ENCODE results near the gene ZFHX2. TPM values are rescaled to one million over a fixed set of nuclear protein-coding genes. Genes with fewer than 3 reads are reported as not detected.
A peak's percentile ranks its signal among the peaks of the same experiment; 100 is the strongest.

ZFHX2 gene
- total and polyA plus RNA-seq, 2 of the 13 experiments (the other 11 are each of a cell fraction or from before 2014, with no cell fraction given) = 0.17 to 0.44 TPM

DNA sequence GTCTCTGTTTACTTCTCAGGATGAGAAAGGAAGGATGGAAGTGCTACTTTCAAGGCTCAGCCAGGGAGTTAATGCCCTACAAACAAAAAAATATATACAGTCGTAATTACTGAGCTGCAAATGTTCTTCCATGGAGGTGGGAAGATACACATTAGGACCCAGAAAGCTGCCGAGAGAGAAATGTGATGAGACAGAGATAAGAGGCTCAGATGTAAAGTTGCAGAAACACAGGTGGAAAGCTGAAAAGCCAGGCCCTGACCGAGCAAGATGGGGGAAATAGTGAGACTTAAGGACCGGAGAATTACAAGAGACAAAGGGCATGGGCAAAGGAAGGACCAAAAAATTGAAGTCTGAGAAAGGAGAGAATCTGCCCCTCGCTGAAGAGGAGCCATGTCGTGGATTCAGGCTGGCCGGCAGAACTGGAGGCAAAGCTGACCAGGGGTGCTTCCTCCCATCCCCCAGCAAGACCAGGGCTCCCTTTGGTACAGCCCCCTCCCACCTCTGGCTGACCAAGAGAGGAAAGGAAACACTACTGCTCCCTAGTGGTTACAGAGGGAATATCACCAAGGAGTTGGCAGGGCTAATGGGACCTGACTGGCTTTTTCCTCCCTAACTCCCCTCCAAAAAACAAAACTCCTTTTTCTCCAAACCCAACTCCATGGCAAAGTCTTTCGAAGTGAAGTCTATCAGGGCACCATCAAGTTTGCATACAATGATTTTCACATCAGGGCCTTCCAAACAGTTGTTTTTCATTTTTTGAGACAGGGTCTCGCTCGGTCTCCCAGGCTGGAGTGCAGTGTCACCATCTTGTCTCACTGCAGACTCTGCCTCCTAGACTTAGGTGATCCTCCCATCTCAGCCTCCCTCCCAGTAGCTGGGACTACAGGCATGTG, 12.1 kb downstream of the ZFHX2 start (continued):
- TF ChIP-seq, protein P1, sequence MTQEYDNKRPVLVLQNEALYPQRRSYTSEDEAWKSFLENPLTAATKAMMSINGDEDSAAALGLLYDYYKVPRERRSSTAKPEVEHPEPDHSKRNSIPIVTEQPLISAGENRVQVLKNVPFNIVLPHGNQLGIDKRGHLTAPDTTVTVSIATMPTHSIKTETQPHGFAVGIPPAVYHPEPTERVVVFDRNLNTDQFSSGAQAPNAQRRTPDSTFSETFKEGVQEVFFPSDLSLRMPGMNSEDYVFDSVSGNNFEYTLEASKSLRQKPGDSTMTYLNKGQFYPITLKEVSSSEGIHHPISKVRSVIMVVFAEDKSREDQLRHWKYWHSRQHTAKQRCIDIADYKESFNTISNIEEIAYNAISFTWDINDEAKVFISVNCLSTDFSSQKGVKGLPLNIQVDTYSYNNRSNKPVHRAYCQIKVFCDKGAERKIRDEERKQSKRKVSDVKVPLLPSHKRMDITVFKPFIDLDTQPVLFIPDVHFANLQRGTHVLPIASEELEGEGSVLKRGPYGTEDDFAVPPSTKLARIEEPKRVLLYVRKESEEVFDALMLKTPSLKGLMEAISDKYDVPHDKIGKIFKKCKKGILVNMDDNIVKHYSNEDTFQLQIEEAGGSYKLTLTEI (CRISPR knock-in tag; conservative IDR thresholded peaks at IDR 0.05) = no peak
- TF ChIP-seq SNRNP70 (IDR thresholded peaks at IDR 0.05; ENCODE audit: low read depth, low read length) = no peak
- TF ChIP-seq ZNF350 (CRISPR knock-in tag; IDR thresholded peaks at IDR 0.05; ENCODE audit: borderline replicate concordance, low read depth) = peak; percentile 41; the same call in 1 of the 2 replicates
- TF ChIP-seq, protein P2, sequence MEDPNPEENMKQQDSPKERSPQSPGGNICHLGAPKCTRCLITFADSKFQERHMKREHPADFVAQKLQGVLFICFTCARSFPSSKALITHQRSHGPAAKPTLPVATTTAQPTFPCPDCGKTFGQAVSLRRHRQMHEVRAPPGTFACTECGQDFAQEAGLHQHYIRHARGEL (CRISPR knock-in tag; IDR thresholded peaks at IDR 0.05) = no peak
- TF ChIP-seq, protein P3, sequence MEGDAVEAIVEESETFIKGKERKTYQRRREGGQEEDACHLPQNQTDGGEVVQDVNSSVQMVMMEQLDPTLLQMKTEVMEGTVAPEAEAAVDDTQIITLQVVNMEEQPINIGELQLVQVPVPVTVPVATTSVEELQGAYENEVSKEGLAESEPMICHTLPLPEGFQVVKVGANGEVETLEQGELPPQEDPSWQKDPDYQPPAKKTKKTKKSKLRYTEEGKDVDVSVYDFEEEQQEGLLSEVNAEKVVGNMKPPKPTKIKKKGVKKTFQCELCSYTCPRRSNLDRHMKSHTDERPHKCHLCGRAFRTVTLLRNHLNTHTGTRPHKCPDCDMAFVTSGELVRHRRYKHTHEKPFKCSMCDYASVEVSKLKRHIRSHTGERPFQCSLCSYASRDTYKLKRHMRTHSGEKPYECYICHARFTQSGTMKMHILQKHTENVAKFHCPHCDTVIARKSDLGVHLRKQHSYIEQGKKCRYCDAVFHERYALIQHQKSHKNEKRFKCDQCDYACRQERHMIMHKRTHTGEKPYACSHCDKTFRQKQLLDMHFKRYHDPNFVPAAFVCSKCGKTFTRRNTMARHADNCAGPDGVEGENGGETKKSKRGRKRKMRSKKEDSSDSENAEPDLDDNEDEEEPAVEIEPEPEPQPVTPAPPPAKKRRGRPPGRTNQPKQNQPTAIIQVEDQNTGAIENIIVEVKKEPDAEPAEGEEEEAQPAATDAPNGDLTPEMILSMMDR (CRISPR knock-in tag; IDR thresholded peaks at IDR 0.05) = peak; percentile 96
- TF ChIP-seq RBAK (CRISPR knock-in tag; IDR thresholded peaks at IDR 0.05) = no peak
- TF ChIP-seq, protein P4, sequence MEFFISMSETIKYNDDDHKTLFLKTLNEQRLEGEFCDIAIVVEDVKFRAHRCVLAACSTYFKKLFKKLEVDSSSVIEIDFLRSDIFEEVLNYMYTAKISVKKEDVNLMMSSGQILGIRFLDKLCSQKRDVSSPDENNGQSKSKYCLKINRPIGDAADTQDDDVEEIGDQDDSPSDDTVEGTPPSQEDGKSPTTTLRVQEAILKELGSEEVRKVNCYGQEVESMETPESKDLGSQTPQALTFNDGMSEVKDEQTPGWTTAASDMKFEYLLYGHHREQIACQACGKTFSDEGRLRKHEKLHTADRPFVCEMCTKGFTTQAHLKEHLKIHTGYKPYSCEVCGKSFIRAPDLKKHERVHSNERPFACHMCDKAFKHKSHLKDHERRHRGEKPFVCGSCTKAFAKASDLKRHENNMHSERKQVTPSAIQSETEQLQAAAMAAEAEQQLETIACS (CRISPR knock-in tag; IDR thresholded peaks at IDR 0.05) = no peak
- TF ChIP-seq ZNF558 (CRISPR knock-in tag; IDR thresholded peaks at IDR 0.05; ENCODE audit: borderline replicate concordance) = no peak
- no peak for TF ChIP-seq ZNF75D (CRISPR knock-in tag; IDR thresholded peaks at IDR 0.05; ENCODE audit: borderline replicate concordance)
- TF ChIP-seq, protein P5, sequence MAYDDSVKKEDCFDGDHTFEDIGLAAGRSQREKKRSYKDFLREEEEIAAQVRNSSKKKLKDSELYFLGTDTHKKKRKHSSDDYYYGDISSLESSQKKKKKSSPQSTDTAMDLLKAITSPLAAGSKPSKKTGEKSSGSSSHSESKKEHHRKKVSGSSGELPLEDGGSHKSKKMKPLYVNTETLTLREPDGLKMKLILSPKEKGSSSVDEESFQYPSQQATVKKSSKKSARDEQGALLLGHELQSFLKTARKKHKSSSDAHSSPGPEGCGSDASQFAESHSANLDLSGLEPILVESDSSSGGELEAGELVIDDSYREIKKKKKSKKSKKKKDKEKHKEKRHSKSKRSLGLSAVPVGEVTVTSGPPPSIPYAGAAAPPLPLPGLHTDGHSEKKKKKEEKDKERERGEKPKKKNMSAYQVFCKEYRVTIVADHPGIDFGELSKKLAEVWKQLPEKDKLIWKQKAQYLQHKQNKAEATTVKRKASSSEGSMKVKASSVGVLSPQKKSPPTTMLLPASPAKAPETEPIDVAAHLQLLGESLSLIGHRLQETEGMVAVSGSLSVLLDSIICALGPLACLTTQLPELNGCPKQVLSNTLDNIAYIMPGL (CRISPR knock-in tag; IDR thresholded peaks at IDR 0.05; ENCODE audit: borderline replicate concordance in 1 of 2, low read depth in 1 of 2) = peak; percentile 49 to 75; a peak in 3 of 4 replicates
- TF ChIP-seq, protein P6, sequence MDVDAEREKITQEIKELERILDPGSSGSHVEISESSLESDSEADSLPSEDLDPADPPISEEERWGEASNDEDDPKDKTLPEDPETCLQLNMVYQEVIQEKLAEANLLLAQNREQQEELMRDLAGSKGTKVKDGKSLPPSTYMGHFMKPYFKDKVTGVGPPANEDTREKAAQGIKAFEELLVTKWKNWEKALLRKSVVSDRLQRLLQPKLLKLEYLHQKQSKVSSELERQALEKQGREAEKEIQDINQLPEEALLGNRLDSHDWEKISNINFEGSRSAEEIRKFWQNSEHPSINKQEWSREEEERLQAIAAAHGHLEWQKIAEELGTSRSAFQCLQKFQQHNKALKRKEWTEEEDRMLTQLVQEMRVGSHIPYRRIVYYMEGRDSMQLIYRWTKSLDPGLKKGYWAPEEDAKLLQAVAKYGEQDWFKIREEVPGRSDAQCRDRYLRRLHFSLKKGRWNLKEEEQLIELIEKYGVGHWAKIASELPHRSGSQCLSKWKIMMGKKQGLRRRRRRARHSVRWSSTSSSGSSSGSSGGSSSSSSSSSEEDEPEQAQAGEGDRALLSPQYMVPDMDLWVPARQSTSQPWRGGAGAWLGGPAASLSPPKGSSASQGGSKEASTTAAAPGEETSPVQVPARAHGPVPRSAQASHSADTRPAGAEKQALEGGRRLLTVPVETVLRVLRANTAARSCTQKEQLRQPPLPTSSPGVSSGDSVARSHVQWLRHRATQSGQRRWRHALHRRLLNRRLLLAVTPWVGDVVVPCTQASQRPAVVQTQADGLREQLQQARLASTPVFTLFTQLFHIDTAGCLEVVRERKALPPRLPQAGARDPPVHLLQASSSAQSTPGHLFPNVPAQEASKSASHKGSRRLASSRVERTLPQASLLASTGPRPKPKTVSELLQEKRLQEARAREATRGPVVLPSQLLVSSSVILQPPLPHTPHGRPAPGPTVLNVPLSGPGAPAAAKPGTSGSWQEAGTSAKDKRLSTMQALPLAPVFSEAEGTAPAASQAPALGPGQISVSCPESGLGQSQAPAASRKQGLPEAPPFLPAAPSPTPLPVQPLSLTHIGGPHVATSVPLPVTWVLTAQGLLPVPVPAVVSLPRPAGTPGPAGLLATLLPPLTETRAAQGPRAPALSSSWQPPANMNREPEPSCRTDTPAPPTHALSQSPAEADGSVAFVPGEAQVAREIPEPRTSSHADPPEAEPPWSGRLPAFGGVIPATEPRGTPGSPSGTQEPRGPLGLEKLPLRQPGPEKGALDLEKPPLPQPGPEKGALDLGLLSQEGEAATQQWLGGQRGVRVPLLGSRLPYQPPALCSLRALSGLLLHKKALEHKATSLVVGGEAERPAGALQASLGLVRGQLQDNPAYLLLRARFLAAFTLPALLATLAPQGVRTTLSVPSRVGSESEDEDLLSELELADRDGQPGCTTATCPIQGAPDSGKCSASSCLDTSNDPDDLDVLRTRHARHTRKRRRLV (CRISPR knock-in tag; IDR thresholded peaks at IDR 0.05) = no peak
- TF ChIP-seq, protein P7, sequence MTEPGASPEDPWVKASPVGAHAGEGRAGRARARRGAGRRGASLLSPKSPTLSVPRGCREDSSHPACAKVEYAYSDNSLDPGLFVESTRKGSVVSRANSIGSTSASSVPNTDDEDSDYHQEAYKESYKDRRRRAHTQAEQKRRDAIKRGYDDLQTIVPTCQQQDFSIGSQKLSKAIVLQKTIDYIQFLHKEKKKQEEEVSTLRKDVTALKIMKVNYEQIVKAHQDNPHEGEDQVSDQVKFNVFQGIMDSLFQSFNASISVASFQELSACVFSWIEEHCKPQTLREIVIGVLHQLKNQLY (CRISPR knock-in tag; IDR thresholded peaks at IDR 0.05) = no peak
- no peak for TF ChIP-seq ZIK1 (CRISPR knock-in tag; IDR thresholded peaks at IDR 0.05; ENCODE audit: borderline replicate concordance, low read depth)
- no peak for TF ChIP-seq ZFP1 (CRISPR knock-in tag; IDR thresholded peaks at IDR 0.05)

All from HepG2 (cell line).